ENCODE results near the gene NUP210L. TPM values are rescaled to one million over a fixed set of nuclear protein-coding genes. Genes with fewer than 3 reads are reported as not detected.
A peak's percentile ranks its signal among the peaks of the same experiment; 100 is the strongest.
"Not testable (repeated sequence)": the region's sequence is repeated elsewhere in the genome, so short reads cannot be mapped to it uniquely, and the experiment has no call there.

Gene NUP210L
- total RNA-seq, 4 donors from 2014 or later: not detected

GRCh38 chr1:153985941-153986761 is 168.7 kb downstream of the NUP210L start, which contains the start of gene RAB13:
RAB13 (minus strand) TSS chr1:153986339; CDS start chr1:153986236, 103 bp downstream.
- Histone ChIP-seq H3K27ac (peak within 1 kb of the TSS; percentile 86 to 96 (median 86)), H3K4me1 (peaks cover 0 to 33% (median 14%) of the 10 kb centered on the region in 4 donors), H3K27me3 (no peaks in the 10 kb centered on the region), H3K36me3 (no peaks in the 10 kb centered on the region), H3K9me3 (no peaks in the 10 kb centered on the region), H3K4me3 (peak within 1 kb of the TSS; percentile 17 to 67 (median 60))
- DNase-seq: peak; percentile 89
- WGBS, 2 donors (ENCODE audit: low coverage in 1 of 2): 4 to 5% methylated on average over 13 to 28 of the region's 32 CpGs
- in situ Hi-C loops (cut with MboI; ENCODE audit: low pct_ligation_motif_present in 1 of 4, low pct_unique_long_range_greater_than_20kb in 1 of 4, low sequenced_read_pairs in 3 of 4) (loop anchor here (10.0 to 25.0 kb wide), 7 partner anchors 171 to 474 kb away; partner anchors contain the start of genes ILF2 (in 2 of the 4), NPR1 (in 2 of the 4), S100A3 (in 1 of the 4) and S100A4 (in 1 of the 4)), intact Hi-C loops (cut with DNase I; ENCODE audit: low total_unique reads) (loop anchor here (2.0 to 10.0 kb wide), 2 partner anchors 189 to 311 kb away; partner anchors contain the start of genes ILF2 and NPR1)
- TF ChIP-seq POLR2AphosphoS5 (IDR thresholded peaks at IDR 0.05) (peak; percentile 81 to 86 (median 83)), EP300 (IDR thresholded peaks at IDR 0.05; ENCODE audit: low read depth) (no peak), CTCF (IDR thresholded peaks at IDR 0.05) (no peak), POLR2A (IDR thresholded peaks at IDR 0.05) (peak; percentile 48)

GRCh38 chr1:153985341-153985912 is 169.4 kb downstream of the NUP210L start:
- H3K36me3 ChIP-seq: no peaks in the 10 kb centered on the region
- 27 to 36% methylated on average over 5 to 7 of the region's 7 CpGs for WGBS, 2 donors (ENCODE audit: low coverage in 1 of 2)
- intact Hi-C loops (cut with DNase I; ENCODE audit: low total_unique reads): loop anchor here (2.0 to 10.0 kb wide), 2 partner anchors 189 to 311 kb away; partner anchors contain the start of genes ILF2 and NPR1
- TF ChIP-seq POLR2A (IDR thresholded peaks at IDR 0.05) (peak; percentile 4), EP300 (IDR thresholded peaks at IDR 0.05; ENCODE audit: low read depth) (no peak), CTCF (IDR thresholded peaks at IDR 0.05) (no peak), POLR2AphosphoS5 (IDR thresholded peaks at IDR 0.05) (peak in 1 of 3 donors; percentile 32)
- peak overlapping the region; percentile 86 to 96 (median 86) for H3K27ac ChIP-seq
- DNase-seq: peak; percentile 36
- H3K27me3 ChIP-seq: no peaks in the 10 kb centered on the region
- H3K9me3 ChIP-seq: no peaks in the 10 kb centered on the region
- H3K4me3 ChIP-seq: peak overlapping the region; percentile 17 to 67 (median 60)
- H3K4me1 ChIP-seq: peaks cover 0 to 33% (median 14%) of the 10 kb centered on the region in 4 donors
- in situ Hi-C loops (cut with MboI; ENCODE audit: low pct_ligation_motif_present in 1 of 4, low pct_unique_long_range_greater_than_20kb in 1 of 4, low sequenced_read_pairs in 3 of 4): loop anchor here (10.0 to 25.0 kb wide), 7 partner anchors 171 to 473 kb away; partner anchors contain the start of genes ILF2 (in 2 of the 4), NPR1 (in 2 of the 4), S100A3 (in 1 of the 4) and S100A4 (in 1 of the 4)

GRCh38 chr1:153984123-153984894 is 170.6 kb downstream of the NUP210L start:
- in situ Hi-C loops (cut with MboI; ENCODE audit: low pct_ligation_motif_present in 1 of 4, low pct_unique_long_range_greater_than_20kb in 1 of 4, low sequenced_read_pairs in 3 of 4): loop anchor here (5.0 to 25.0 kb wide), 8 partner anchors 170 to 472 kb away; partner anchors contain the start of genes ILF2 (in 2 of the 4), NPR1 (in 2 of the 4), S100A3 (in 1 of the 4) and S100A4 (in 1 of the 4)
- peaks cover 0 to 29% (median 14%) of the 10 kb centered on the region in 4 donors for H3K4me1 ChIP-seq
- H3K4me3 ChIP-seq: peak overlapping the region in 1 of 4 donors; percentile 67
- DNase-seq: no peak
- no peaks in the 10 kb centered on the region for H3K36me3 ChIP-seq
- intact Hi-C loops (cut with DNase I; ENCODE audit: low total_unique reads): loop anchor here (2.0 to 10.0 kb wide), 2 partner anchors 188 to 310 kb away; partner anchors contain the start of genes ILF2 and NPR1
- no peaks in the 10 kb centered on the region for H3K27me3 ChIP-seq
- WGBS, 2 donors (ENCODE audit: low coverage in 1 of 2): 67 to 72% methylated on average over 6 of the region's 6 CpGs
- peak overlapping the region; percentile 86 to 96 (median 86) for H3K27ac ChIP-seq
- H3K9me3 ChIP-seq: no peaks in the 10 kb centered on the region
- TF ChIP-seq POLR2A (IDR thresholded peaks at IDR 0.05): no peak
- TF ChIP-seq POLR2AphosphoS5 (IDR thresholded peaks at IDR 0.05): peak in 1 of 3 donors; percentile 13

- not testable (repeated sequence) for H3K27me3 ChIP-seq, H3K4me3 ChIP-seq, H3K9me3 ChIP-seq, H3K36me3 ChIP-seq, DNase-seq, H3K27ac ChIP-seq
- peaks cover 0 to 30% (median 21%) of the 10 kb centered on the region in 4 donors for H3K4me1 ChIP-seq
- intact Hi-C loops (cut with DNase I; ENCODE audit: low total_unique reads): loop anchor here (10.0 kb wide), 1 partner anchor 307 kb away; the partner anchor contains the start of genes ILF2 and NPR1
- in situ Hi-C loops (cut with MboI; ENCODE audit: low pct_ligation_motif_present in 1 of 4, low pct_unique_long_range_greater_than_20kb in 1 of 4, low sequenced_read_pairs in 3 of 4): loop anchor here (5.0 to 25.0 kb wide), 8 partner anchors 167 to 469 kb away; partner anchors contain the start of genes ILF2 (in 2 of the 4), NPR1 (in 2 of the 4), S100A3 (in 1 of the 4) and S100A4 (in 1 of the 4)
- 74 to 87% methylated on average over 2 of the region's 2 CpGs for WGBS, 2 donors (ENCODE audit: low coverage in 1 of 2)
These were observed 173.1 kb downstream of the NUP210L start for GRCh38 chr1:153981735-153982134.

GRCh38 chr1:153979091-153979490 is 175.8 kb downstream of the NUP210L start:
- intact Hi-C loops (cut with DNase I; ENCODE audit: low total_unique reads); DNase-seq; H3K27me3 ChIP-seq; H3K9me3 ChIP-seq; H3K4me3 ChIP-seq; H3K27ac ChIP-seq: not testable (repeated sequence)
- 87 to 100% methylated on average over 2 to 12 of the region's 12 CpGs for WGBS, 2 donors (ENCODE audit: low coverage in 1 of 2)
- Histone ChIP-seq H3K36me3 (peaks cover 0 to 18% (median 9%) of the 10 kb centered on the region in 4 donors), H3K4me1 (peaks cover 8 to 22% (median 18%) of the 10 kb centered on the region in 4 donors)
- in situ Hi-C loops (cut with MboI; ENCODE audit: low pct_ligation_motif_present in 1 of 4, low pct_unique_long_range_greater_than_20kb in 1 of 4, low sequenced_read_pairs in 3 of 4): loop anchor here (25.0 kb wide), 4 partner anchors 292 to 467 kb away; partner anchors contain the start of genes ILF2 (in 1 of the 4), NPR1 (in 1 of the 4), S100A3 (in 1 of the 4) and S100A4 (in 1 of the 4)
